GM12801 (cell line): ENCODE results near the gene FAM216A.

Experiments used
- CTCF ChIP-seq: IDR thresholded peaks from one replicate; pipeline ENCODE4 v1.5.1; 2011; ENCODE audit warnings: control low read depth; ENCODE audit not compliant: insufficient read length; ENCODE audit errors: extremely low read depth

FAM216A gene

GRCh38 chr12:110468214-110469048 is at the start of gene FAM216A, which contains the start of gene GPN3:
Gene FAM216A (plus strand): TSS chr12:110468845. CDS start chr12:110468876, 31 bp downstream.
Gene GPN3 (minus strand): TSS chr12:110468257. CDS start chr12:110468203, 54 bp downstream.
- TF ChIP-seq CTCF = no peak

GRCh38 chr12:110421159-110421661 is 47.4 kb upstream of the FAM216A start:
- no peak for TF ChIP-seq CTCF

GRCh38 chr12:110421701-110422100 is 46.9 kb upstream of the FAM216A start:
- no peak for TF ChIP-seq CTCF

GRCh38 chr12:110424237-110424636 is 44.4 kb upstream of the FAM216A start:
- no peak for TF ChIP-seq CTCF

- no peak for TF ChIP-seq CTCF
These were observed 42.2 kb upstream of the FAM216A start for GRCh38 chr12:110426406-110426805.

- TF ChIP-seq CTCF = no peak
These were observed 36.6 kb upstream of the FAM216A start for GRCh38 chr12:110431957-110432587.

GRCh38 chr12:110436231-110436630 is 32.4 kb upstream of the FAM216A start:
- TF ChIP-seq CTCF = no peak
